MG63 (cell line): ENCODE data around the gene CIB1. TPM values are rescaled to one million over a fixed set of nuclear protein-coding genes. Genes with fewer than 3 reads are reported as not detected.

Experiments
- DNase-seq: peaks from one replicate; pipeline ENCODE4 v3.0.0-alpha.2; 2020
- H3K27me3 ChIP-seq: fragments of 250-450 bp; sonication (Bioruptor Pico); 2 replicates; pipeline ENCODE4 v1.5.1; 2020; ENCODE audit warnings: mild to moderate bottlenecking, moderate library complexity
- H3K36me3 ChIP-seq: fragments of 250-450 bp; sonication (Bioruptor Pico); 2 replicates; pipeline ENCODE4 v1.5.1; 2020; ENCODE audit warnings: mild to moderate bottlenecking, moderate library complexity
- H3K4me3 ChIP-seq: fragments of 250-450 bp; sonication (Bioruptor Pico); 2 replicates; pipeline ENCODE4 v1.5.1; 2020; ENCODE audit warnings: mild to moderate bottlenecking, moderate library complexity
- H3K9me3 ChIP-seq: fragments of 250-450 bp; sonication (Bioruptor Pico); 2 replicates; pipeline ENCODE4 v1.5.1; 2020; ENCODE audit warnings: mild to moderate bottlenecking, moderate library complexity
- total RNA-seq: library from RNA; depleted of rRNA; stranded (reverse); fragments of >200 nt; shearing (Covaris generic); gene quantifications from 2 replicates; pipeline ENCODE4 v1.2.3, GENCODE V29; 2014; ENCODE audit warnings: low replicate concordance

CIB1 gene
- total RNA-seq, 1 experiment from 2014 or later: 158 TPM

DNA sequence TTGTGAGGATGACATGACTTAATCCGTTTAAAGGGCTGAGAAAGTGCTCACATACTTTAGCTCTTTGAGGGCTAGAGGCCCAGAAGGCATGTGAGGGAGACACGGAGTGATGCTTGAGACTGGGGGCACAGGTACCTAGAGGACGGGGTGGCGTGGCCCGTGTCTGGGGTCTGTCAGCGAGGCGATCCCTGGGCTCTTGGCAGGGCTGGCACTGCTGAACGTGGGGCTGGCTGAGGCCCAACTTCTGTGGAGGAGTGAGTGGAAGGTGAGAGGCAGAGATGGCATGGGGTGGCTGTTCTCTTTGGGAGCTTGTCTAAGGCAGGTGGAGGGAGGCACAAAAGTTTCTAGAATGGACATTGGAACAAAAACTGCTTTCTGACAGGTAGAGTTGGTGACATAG is 23.1 kb downstream of the CIB1 start:
- H3K4me3 ChIP-seq: no peak overlapping the region
- no peak for DNase-seq
- peaks cover 54% of the 10 kb centered on the region for H3K36me3 ChIP-seq
- no peaks in the 10 kb centered on the region for H3K9me3 ChIP-seq
- no peaks in the 10 kb centered on the region for H3K27me3 ChIP-seq

- Histone ChIP-seq H3K27me3 (no peaks in the 10 kb centered on the region), H3K9me3 (no peaks in the 10 kb centered on the region), H3K4me3 (no peak overlapping the region), H3K36me3 (peaks cover 58% of the 10 kb centered on the region)
- DNase-seq: peak; percentile 32
Measured at GRCh38 chr15:90209591-90209990, 24.1 kb downstream of the CIB1 start.

DNA sequence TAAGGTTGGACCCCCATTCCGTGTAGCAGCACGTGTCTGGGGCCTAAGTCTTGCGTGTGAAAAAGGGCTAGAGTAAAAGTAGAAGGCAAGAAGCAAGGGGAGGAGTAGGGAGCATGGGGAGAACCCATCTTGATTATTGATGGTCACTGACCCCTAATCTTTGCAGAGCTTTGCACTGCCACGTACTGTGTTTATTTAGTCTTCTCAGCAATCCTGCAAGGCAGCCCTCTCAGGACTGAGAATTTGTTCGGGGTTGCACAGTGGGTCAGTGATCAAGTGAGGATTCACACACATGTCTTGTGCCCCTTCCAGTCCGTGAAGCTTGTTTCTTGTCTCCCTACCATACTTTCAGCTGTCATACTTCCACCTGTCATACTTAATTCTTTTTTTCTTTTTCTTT is 25.4 kb downstream of the CIB1 start:
- no peak for DNase-seq

GRCh38 chr15:90207252-90207651 is 26.5 kb downstream of the CIB1 start:
- no peak for DNase-seq
- Histone ChIP-seq H3K27me3 (no peaks in the 10 kb centered on the region), H3K9me3 (no peaks in the 10 kb centered on the region), H3K4me3 (no peak overlapping the region), H3K36me3 (peaks cover 57% of the 10 kb centered on the region)

More for the DNA sequence above, 25.4 kb downstream of the CIB1 start:
- no peak overlapping the region for H3K4me3 ChIP-seq
- no peaks in the 10 kb centered on the region for H3K27me3 ChIP-seq
- peaks cover 66% of the 10 kb centered on the region for H3K36me3 ChIP-seq
- no peaks in the 10 kb centered on the region for H3K9me3 ChIP-seq

DNA sequence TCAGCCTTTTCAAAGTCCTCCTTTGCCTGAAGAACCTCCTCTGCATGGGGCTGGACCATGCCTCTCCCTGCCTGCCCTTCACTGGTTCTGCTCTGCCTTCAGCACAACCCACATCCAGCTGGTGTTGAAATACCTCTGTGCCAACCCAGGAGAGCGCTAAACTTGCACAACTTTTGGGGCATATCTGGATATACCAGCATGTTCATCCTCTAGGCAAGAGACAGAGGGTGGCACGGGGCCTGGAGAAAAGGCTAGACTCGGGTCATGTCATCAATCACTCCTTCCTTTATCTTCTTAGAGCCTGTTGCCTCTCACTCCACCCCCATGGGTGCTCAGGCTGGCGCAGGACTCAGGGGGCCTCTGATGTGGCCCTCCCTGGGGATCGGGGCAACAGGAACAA is 27.9 kb downstream of the CIB1 start:
- Histone ChIP-seq H3K4me3 (no peak overlapping the region), H3K36me3 (peaks cover 50% of the 10 kb centered on the region), H3K27me3 (no peaks in the 10 kb centered on the region), H3K9me3 (no peaks in the 10 kb centered on the region)
- no peak for DNase-seq

DNA sequence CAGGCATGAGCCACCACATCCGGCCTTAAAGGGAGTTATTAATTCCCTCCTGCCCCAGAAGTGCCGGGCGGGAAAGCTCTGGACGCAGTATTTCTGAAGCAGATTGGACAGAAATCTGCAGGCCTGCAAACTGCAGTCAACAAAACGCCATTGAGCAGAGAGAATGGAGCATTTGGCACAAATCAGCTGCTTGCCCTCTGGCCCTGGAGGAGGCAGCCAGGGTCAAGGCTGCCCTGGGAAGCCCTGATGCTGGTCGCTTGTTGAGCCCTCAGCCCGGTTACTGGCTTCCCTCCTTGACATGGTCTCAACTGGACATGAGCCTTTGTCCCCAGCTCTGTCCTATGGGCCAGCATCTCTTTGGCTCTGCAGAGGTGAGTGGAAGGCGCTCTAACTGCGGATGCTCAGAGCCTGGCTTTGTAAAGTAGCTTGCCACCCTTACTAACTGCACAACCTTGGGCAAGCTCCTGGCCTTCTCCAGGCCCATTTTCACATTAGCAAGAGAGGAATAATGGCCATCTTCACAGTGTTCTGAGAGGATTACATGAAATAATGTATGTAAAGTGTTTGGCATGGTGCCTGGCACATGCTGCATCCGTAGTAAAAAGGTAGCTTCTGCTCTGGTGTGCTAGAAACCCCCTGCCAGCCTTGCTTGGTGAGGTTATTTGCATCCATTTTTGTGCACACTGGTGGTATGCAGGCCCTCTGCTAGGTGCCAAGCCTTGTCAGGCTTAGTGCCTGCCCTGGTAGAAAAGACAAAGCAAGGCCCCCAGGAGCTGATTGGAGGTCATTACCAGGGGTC is 28.5 kb downstream of the CIB1 start:
- no peak overlapping the region for H3K4me3 ChIP-seq
- peaks cover 44% of the 10 kb centered on the region for H3K36me3 ChIP-seq
- no peak for DNase-seq
- H3K9me3 ChIP-seq: no peaks in the 10 kb centered on the region
- no peaks in the 10 kb centered on the region for H3K27me3 ChIP-seq

- peaks cover 31% of the 10 kb centered on the region for H3K36me3 ChIP-seq
- no peaks in the 10 kb centered on the region for H3K27me3 ChIP-seq
- H3K4me3 ChIP-seq: no peak overlapping the region
- H3K9me3 ChIP-seq: no peaks in the 10 kb centered on the region
- DNase-seq: no peak
Measured at GRCh38 chr15:90203922-90204321, 29.8 kb downstream of the CIB1 start.

DNA sequence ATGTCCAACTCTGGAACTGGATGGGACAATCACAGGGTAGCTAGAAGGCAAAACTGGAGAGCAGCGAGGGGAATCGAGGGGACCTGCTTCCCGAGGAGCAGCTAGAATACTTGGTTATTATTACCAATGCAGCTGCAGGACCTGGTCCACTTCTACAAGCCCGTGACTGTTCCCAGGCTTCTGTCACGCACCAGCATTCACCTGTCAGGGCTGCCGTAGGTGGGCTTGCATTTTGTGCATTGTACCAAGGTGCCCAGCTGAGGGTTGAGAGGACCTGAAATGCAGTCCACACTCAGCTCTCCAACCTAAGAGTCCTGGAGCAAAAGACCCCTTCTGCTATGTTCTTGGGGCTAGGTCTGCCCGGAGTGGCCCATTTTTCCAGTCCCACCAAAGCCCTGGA is 30.3 kb downstream of the CIB1 start:
- no peaks in the 10 kb centered on the region for H3K27me3 ChIP-seq
- peaks cover 31% of the 10 kb centered on the region for H3K36me3 ChIP-seq
- no peaks in the 10 kb centered on the region for H3K9me3 ChIP-seq
- no peak for DNase-seq
- H3K4me3 ChIP-seq: no peak overlapping the region

GRCh38 chr15:90202929-90203328 is 30.8 kb downstream of the CIB1 start:
- no peak for DNase-seq
- H3K27me3 ChIP-seq: no peaks in the 10 kb centered on the region
- peaks cover 31% of the 10 kb centered on the region for H3K36me3 ChIP-seq
- H3K9me3 ChIP-seq: no peaks in the 10 kb centered on the region
- H3K4me3 ChIP-seq: peak overlapping the region; percentile 89

DNA sequence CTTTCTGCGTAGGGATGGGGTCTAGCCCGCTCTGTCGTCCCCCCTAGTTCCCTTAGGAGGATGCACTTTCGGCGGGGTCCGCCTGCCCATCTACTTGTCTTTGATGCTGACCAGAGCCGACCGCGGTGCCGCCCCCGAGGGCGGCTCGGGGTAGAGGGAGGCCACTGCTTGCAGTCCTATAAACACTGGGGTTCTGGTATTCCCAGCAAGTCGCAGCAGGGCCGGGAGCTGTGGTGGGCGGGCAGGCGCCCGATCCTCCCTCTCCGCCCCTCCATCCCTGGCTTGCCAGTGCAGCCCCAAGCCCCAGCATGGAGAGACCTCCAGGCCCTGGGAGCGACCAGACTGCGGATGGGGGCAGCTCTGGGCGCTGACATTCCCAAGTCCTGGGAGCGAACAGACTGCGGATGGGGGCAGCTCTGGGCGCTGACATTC is 31.8 kb downstream of the CIB1 start:
- H3K36me3 ChIP-seq: peaks cover 23% of the 10 kb centered on the region
- H3K27me3 ChIP-seq: no peaks in the 10 kb centered on the region
- no peak for DNase-seq
- H3K9me3 ChIP-seq: no peaks in the 10 kb centered on the region
- H3K4me3 ChIP-seq: peak overlapping the region; percentile 89

- DNase-seq: peak; percentile 81
Measured at GRCh38 chr15:90201130-90201943, 32.4 kb downstream of the CIB1 start, which contains the start of gene SEMA4B. SEMA4B (plus strand) TSS chr15:90201330; CDS start chr15:90201579, 249 bp downstream.

DNA sequence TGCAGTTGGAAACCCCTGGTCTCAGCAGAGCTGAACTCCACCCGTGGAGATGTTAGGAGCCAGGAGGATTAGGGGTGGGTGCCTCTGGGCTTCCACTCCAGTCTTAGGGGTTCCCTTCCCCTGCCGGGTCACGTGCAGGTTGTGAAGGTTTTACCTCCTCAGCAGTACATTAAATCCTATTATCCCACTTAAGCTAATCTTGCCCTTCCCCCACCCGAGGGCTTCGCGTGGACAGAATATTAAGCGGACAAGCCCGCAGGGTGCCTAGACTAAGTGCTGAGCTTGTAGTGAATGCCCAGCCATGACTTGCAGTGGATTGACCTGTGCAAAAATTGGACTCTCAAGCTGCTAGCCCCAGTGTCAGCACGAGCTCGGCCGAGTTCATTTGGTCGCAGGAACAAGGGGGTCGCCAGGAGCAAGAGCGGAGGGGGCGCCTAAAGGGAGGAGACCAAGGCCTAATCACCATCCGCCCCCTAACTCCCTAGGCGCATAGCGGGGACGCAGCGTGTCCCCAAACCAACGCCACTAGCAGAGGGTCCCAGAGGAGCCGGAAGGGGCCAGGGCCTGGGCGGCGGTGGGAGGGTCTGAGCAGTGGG is 33.1 kb downstream of the CIB1 start:
- H3K27me3 ChIP-seq: no peaks in the 10 kb centered on the region
- peaks cover 18% of the 10 kb centered on the region for H3K36me3 ChIP-seq
- H3K4me3 ChIP-seq: peak overlapping the region; percentile 89
- DNase-seq: no peak
- no peaks in the 10 kb centered on the region for H3K9me3 ChIP-seq

More at GRCh38 chr15:90201130-90201943, 32.4 kb downstream of the CIB1 start, which contains the start of gene SEMA4B:
- no peaks in the 10 kb centered on the region for H3K27me3 ChIP-seq
- H3K36me3 ChIP-seq: peaks cover 18% of the 10 kb centered on the region
- peak within 1 kb of the TSS; percentile 89 for H3K4me3 ChIP-seq
- H3K9me3 ChIP-seq: no peaks in the 10 kb centered on the region

- no peak overlapping the region for H3K4me3 ChIP-seq
- no peak for DNase-seq
- H3K9me3 ChIP-seq: no peaks in the 10 kb centered on the region
- no peaks in the 10 kb centered on the region for H3K27me3 ChIP-seq
- no peaks in the 10 kb centered on the region for H3K36me3 ChIP-seq
Measured at GRCh38 chr15:90194655-90195054, 39.1 kb downstream of the CIB1 start.

DNA sequence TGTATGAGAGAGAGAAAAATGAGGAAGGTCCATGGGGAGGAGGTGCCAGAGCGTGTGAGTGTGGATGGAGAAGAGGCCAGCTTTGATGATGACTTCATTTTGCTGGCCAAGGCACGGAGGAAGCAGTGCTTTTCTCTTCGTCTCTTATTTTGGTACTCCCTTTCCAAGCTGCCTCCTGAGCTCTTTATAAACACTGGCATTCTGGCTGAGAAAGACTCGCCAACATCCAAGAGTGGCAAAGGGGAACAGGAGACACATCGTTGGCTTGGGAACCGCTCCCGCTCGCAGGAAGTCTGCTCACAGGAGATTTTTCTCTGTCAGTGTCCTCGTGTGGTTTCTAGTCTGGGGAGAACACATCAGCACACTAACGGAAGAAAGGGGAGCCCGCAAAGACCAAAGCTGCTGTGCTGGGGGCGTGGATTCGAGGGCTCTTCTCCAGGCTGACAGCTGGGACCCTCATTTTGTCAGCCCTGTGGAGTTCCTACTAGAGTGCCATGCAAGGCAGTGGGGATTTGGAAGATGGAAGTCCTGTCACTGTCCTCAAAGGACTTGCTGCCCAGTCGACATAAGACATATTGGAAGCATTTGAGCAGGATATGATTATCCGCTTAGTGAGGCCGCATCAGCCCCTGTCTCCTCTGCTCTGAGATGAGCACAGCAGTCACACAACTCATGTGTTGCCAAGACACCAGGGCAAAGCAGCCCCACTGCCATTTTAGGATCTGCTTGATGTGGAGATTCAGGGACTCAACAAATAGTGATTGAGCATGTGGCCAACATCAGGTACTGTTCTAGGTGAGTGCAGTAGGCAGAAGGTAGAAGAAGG is 40.6 kb downstream of the CIB1 start:
- peak; percentile 93 for DNase-seq
- H3K36me3 ChIP-seq: no peaks in the 10 kb centered on the region
- H3K4me3 ChIP-seq: no peak overlapping the region
- no peaks in the 10 kb centered on the region for H3K27me3 ChIP-seq
- no peaks in the 10 kb centered on the region for H3K9me3 ChIP-seq

GRCh38 chr15:90191794-90192509 is 41.8 kb downstream of the CIB1 start:
- Histone ChIP-seq H3K36me3 (no peaks in the 10 kb centered on the region), H3K9me3 (no peaks in the 10 kb centered on the region), H3K27me3 (no peaks in the 10 kb centered on the region), H3K4me3 (no peak overlapping the region)
- DNase-seq: peak; percentile 97

DNA sequence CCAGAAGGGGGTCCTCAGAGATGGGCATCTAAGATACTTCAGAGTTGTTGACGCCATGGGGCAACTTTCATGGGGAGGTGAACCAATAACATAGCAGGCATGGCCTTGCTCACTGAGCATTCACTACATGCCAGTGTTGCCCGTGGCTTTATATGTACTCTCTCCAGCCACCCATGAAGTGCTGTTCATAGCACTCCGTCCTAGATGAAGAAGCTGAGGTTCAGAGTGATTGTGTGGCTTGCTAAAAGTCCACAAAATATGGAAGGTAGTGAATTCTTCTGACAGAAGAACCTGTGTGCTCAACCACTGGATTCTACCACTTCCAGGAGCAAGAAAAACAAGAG is 42.4 kb downstream of the CIB1 start:
- no peak for DNase-seq
- no peaks in the 10 kb centered on the region for H3K36me3 ChIP-seq
- H3K4me3 ChIP-seq: no peak overlapping the region
- no peaks in the 10 kb centered on the region for H3K9me3 ChIP-seq
- no peaks in the 10 kb centered on the region for H3K27me3 ChIP-seq
